Measurements from ENCODE around the gene KCTD6.
A peak's percentile ranks its signal among the peaks of the same experiment; 100 is the strongest.

The KCTD6 gene

DNA sequence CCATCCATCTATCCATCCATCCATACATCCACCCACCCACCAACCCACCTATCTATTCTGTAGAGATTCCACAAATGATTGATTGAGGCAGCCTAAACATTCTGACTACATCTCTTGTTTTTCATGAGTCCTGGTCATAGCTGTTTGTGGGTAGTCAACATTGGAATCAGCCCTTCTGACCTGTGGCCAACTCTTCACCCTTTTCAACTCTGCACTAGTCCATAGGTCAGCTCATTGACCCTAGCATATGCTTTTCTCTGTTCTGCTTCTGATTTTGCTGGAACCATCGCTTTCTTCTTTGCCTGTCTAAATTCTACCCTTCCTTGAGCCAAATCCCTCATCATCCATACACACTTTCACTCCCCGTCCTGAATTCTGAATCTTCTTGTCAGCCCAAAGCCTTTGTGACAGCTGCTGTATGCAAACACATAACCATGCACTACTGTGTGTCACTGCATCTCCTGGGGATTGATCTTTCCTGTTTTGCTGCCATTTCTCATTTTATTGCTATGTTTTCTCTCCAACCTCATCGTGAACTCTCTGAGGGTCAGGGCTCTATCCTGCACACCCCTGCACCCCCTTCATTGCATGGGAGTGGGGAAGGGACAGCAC lies 16.8 kb upstream of the KCTD6 start:
- no peaks in the 10 kb centered on the region for H3K36me3 ChIP-seq (ENCODE audit: insufficient read depth, low read length)
- H3K9me3 ChIP-seq (ENCODE audit: control insufficient read depth, insufficient read depth, low read length), result peaks cover 2% of the 10 kb centered on the region; the same call in 1 of the 2 replicates
- peaks cover 19% of the 10 kb centered on the region for H3K4me1 ChIP-seq (ENCODE audit: insufficient read depth, low read length)
- H3K9ac ChIP-seq (ENCODE audit: low read depth, low read length), result no peak overlapping the region

GRCh38 chr3:58478781-58479180 lies 13.1 kb upstream of the KCTD6 start:
- peaks cover 2% of the 10 kb centered on the region; the same call in 1 of the 2 replicates for H3K9me3 ChIP-seq (ENCODE audit: control insufficient read depth, insufficient read depth, low read length)
- no peak overlapping the region for H3K9ac ChIP-seq (ENCODE audit: low read depth, low read length)
- H3K36me3 ChIP-seq (ENCODE audit: insufficient read depth, low read length), result no peaks in the 10 kb centered on the region
- no peaks in the 10 kb centered on the region for H3K4me1 ChIP-seq (ENCODE audit: insufficient read depth, low read length)

DNA sequence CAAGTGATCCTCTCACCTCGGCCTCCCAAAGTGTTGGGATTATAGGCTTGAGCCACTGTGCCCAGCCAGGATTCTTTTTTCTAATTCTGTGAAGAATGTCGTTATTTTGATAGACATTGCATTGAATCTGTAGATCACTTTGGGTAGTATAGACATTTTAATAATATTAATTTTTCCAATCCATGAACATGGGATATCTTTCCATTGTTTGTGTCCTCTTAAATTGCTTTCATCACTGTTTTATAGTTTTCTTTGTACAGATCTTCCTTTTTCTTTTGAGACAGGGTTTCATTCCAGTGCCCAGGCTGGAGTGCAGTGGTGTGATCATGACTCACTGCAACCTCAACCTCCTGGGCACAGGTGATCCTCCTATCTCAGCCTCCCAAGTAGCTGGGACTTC lies 11.6 kb upstream of the KCTD6 start:
- Histone ChIP-seq H3K9me3 (ENCODE audit: control insufficient read depth, insufficient read depth, low read length) (peaks cover 2% of the 10 kb centered on the region; the same call in 1 of the 2 replicates), H3K9ac (ENCODE audit: low read depth, low read length) (no peak overlapping the region), H3K36me3 (ENCODE audit: insufficient read depth, low read length) (no peaks in the 10 kb centered on the region), H3K4me1 (ENCODE audit: insufficient read depth, low read length) (no peaks in the 10 kb centered on the region)

DNA sequence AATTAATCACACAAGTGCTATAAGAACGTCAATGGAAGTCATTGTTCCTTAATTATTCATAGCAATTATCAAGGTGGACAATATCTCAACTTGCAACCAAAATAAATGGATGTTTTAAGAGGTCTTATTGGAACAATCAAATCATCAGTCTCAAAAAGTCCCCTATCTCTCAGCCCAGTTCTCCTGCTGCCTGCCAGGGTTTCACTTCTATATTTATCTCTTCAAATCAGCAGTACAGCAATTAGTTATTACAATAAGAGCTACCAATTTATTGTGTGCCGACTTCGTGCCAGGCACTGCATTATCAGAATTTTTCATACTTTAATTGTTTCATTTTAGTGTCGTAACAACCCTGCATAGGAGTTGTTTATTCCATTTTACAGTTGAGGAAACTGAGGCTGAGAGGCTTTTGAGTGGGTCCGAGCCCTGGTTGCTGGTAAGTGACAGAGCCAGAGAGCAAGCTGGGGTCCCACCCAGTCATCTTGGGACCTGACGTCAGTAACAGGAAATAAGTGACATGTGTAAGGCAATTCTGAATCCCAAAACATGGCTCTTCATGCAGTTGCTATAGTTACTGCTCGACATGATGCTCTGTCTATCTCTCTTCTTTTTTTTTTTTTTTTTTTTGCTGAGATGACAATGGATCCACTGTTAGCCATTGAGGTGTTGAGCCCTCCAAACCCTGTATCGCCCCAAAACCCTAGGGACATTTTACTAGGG lies 8.8 kb upstream of the KCTD6 start:
- Histone ChIP-seq H3K9ac (ENCODE audit: low read depth, low read length) (no peak overlapping the region), H3K36me3 (ENCODE audit: insufficient read depth, low read length) (no peaks in the 10 kb centered on the region), H3K9me3 (ENCODE audit: control insufficient read depth, insufficient read depth, low read length) (peaks cover 2% of the 10 kb centered on the region; the same call in 1 of the 2 replicates), H3K4me1 (ENCODE audit: insufficient read depth, low read length) (peaks cover 4% of the 10 kb centered on the region; the same call in 1 of the 2 replicates)

- no peaks in the 10 kb centered on the region for H3K36me3 ChIP-seq (ENCODE audit: insufficient read depth, low read length)
Observed at GRCh38 chr3:58484045-58484721, 7.7 kb upstream of the KCTD6 start.

GRCh38 chr3:58484722-58485069 lies 7.2 kb upstream of the KCTD6 start:
- H3K36me3 ChIP-seq (ENCODE audit: insufficient read depth, low read length), result no peaks in the 10 kb centered on the region
- H3K9ac ChIP-seq (ENCODE audit: low read depth, low read length), result no peak overlapping the region
- H3K9me3 ChIP-seq (ENCODE audit: control insufficient read depth, insufficient read depth, low read length), result peaks cover under 1% of the 10 kb centered on the region; the same call in 1 of the 2 replicates
- peaks cover 4% of the 10 kb centered on the region; the same call in 1 of the 2 replicates for H3K4me1 ChIP-seq (ENCODE audit: insufficient read depth, low read length)

More at GRCh38 chr3:58484045-58484721, 7.7 kb upstream of the KCTD6 start:
- H3K9ac ChIP-seq (ENCODE audit: low read depth, low read length), result no peak overlapping the region
- peaks cover 4% of the 10 kb centered on the region; the same call in 1 of the 2 replicates for H3K4me1 ChIP-seq (ENCODE audit: insufficient read depth, low read length)
- peaks cover 2% of the 10 kb centered on the region; the same call in 1 of the 2 replicates for H3K9me3 ChIP-seq (ENCODE audit: control insufficient read depth, insufficient read depth, low read length)

DNA sequence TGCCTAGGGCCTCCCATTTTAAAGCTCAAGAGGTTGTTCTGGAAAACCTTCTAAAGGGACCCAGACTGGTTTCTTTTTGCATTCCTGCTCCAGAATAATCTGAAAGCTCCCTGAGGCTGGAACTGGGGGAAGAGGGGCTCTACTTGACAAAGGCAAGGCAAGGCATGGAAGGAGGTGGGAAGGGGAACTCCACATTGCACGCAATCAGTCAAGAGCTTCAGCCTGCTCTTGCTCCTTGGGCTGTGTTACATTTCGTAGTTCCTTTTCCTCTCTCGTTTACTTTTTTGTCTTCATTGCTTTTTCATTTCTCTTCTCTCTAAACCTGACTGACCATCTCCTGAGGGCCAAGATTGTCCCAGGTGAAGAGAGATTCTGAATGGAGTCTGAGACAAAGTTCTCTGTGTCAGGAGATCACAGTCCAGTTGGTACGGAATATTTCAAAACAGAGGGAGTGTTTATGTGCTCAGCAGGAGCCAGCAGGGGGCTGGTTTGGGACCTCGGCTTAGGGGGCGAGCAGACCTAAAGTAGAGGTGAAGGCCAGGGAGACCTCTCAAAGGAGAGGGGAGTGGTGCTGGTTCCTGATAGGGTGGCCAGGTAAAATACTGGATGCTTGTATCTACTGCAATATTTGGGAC lies 6.0 kb upstream of the KCTD6 start:
- peaks cover 4% of the 10 kb centered on the region; the same call in 1 of the 2 replicates for H3K4me1 ChIP-seq (ENCODE audit: insufficient read depth, low read length)
- no peak overlapping the region for H3K9ac ChIP-seq (ENCODE audit: low read depth, low read length)
- H3K9me3 ChIP-seq (ENCODE audit: control insufficient read depth, insufficient read depth, low read length), result no peaks in the 10 kb centered on the region
- H3K36me3 ChIP-seq (ENCODE audit: insufficient read depth, low read length), result no peaks in the 10 kb centered on the region

DNA sequence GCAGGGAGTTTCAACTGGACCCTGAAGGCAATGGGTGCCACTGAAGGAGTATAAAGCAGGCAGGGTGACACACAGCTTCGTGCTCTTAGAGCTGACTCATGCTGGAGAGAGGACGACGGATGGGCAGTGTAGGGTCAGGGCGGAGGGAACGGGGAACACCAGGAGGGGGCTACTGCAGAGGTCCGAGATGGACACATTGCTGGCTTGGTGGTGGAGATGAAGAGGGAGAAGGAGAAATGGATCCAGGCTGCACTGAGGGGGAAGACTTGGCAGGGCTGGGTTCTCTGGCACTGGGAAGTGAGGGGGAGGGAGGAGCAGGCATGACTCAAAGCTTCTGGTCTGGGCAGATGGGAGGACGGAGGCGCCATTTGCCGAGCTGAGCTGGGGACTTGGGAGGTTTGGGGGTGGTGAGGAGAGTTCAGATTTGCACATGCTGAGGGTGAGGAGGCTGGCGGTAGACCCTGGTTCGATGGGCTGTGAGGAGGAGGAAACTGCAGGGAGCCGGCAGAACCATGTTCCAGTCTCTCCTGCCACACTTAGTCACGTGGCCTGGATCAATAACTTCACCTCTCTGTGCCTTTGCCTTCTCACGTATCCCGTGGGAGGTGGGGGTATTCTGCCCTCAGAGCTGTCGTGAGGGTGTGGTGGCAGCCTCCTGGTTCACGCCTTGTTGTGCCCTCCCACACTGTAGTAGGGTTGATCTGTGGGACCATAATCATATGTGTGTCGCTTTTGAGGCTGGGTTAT lies 4.6 kb upstream of the KCTD6 start:
- no peaks in the 10 kb centered on the region for H3K9me3 ChIP-seq (ENCODE audit: control insufficient read depth, insufficient read depth, low read length)
- no peaks in the 10 kb centered on the region for H3K36me3 ChIP-seq (ENCODE audit: insufficient read depth, low read length)
- H3K9ac ChIP-seq (ENCODE audit: low read depth, low read length), result no peak overlapping the region
- peaks cover 4% of the 10 kb centered on the region; the same call in 1 of the 2 replicates for H3K4me1 ChIP-seq (ENCODE audit: insufficient read depth, low read length)

GRCh38 chr3:58488967-58489366 lies 2.9 kb upstream of the KCTD6 start:
- H3K9ac ChIP-seq (ENCODE audit: low read depth, low read length), result no peak overlapping the region
- H3K9me3 ChIP-seq (ENCODE audit: control insufficient read depth, insufficient read depth, low read length), result no peaks in the 10 kb centered on the region
- H3K4me1 ChIP-seq (ENCODE audit: insufficient read depth, low read length), result peaks cover 7% of the 10 kb centered on the region
- H3K36me3 ChIP-seq (ENCODE audit: insufficient read depth, low read length), result no peaks in the 10 kb centered on the region

GRCh38 chr3:58490860-58491501 lies 915 bp upstream of the KCTD6 start:
- Histone ChIP-seq H3K9ac (ENCODE audit: low read depth, low read length) (peak overlapping the region; percentile 67), H3K4me1 (ENCODE audit: insufficient read depth, low read length) (peaks cover 23% of the 10 kb centered on the region), H3K36me3 (ENCODE audit: insufficient read depth, low read length) (no peaks in the 10 kb centered on the region), H3K9me3 (ENCODE audit: control insufficient read depth, insufficient read depth, low read length) (no peaks in the 10 kb centered on the region)

- no peaks in the 10 kb centered on the region for H3K9me3 ChIP-seq (ENCODE audit: control insufficient read depth, insufficient read depth, low read length)
- peaks cover 32% of the 10 kb centered on the region for H3K4me1 ChIP-seq (ENCODE audit: insufficient read depth, low read length)
- peak overlapping the region; percentile 93 for H3K9ac ChIP-seq (ENCODE audit: low read depth, low read length)
- no peaks in the 10 kb centered on the region for H3K36me3 ChIP-seq (ENCODE audit: insufficient read depth, low read length)
Observed at GRCh38 chr3:58492494-58492905, 604 bp downstream of the KCTD6 start.

DNA sequence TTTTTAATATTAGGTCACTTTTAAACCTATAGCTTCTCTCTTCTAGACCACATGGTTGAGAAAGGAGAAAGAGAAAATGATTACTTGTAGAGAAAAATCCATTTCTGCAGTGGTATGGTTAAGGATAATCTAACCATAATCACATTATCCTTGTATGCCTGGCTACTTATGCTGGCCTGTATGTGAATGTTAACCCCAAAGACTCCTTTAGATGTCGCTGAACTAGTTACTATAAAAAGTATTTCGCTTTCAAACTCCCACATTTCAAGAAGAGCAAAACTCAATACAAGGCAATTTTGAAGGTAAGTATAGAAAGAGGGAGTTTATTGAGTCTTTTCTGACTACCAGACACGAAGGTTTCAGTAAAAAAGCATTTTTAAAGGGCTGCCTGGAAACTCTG lies 2.2 kb downstream of the KCTD6 start:
- Histone ChIP-seq H3K9ac (ENCODE audit: low read depth, low read length) (peak overlapping the region; percentile 29), H3K9me3 (ENCODE audit: control insufficient read depth, insufficient read depth, low read length) (no peaks in the 10 kb centered on the region), H3K4me1 (ENCODE audit: insufficient read depth, low read length) (peaks cover 38% of the 10 kb centered on the region)

GRCh38 chr3:58495101-58495500 lies 3.2 kb downstream of the KCTD6 start:
- Histone ChIP-seq H3K9me3 (ENCODE audit: control insufficient read depth, insufficient read depth, low read length) (no peaks in the 10 kb centered on the region), H3K9ac (ENCODE audit: low read depth, low read length) (no peak overlapping the region), H3K4me1 (ENCODE audit: insufficient read depth, low read length) (peaks cover 38% of the 10 kb centered on the region), H3K36me3 (ENCODE audit: insufficient read depth, low read length) (no peaks in the 10 kb centered on the region)

More for the DNA sequence above, 2.2 kb downstream of the KCTD6 start:
- H3K36me3 ChIP-seq (ENCODE audit: insufficient read depth, low read length), result no peaks in the 10 kb centered on the region
